Sigmoid colon (tissue), 7 donors: ENCODE data around the gene SCAPER. TPM values are rescaled to one million over a fixed set of nuclear protein-coding genes. Genes with fewer than 3 reads are reported as not detected.

Experiments used
- DNase-seq: peaks from one replicate; pipeline ENCODE4 v3.0.0-alpha.2; 2019
- H3K27ac ChIP-seq, 4 donors: fragments of 200-600 bp; sonication (generic); one replicate each; pipeline ENCODE4 v1.5.1; 2016 to 2019; ENCODE audit warnings: mild to moderate bottlenecking in 1 of 4
- H3K27me3 ChIP-seq, 3 donors: fragments of 200-600 bp; sonication (generic); one replicate each; pipeline ENCODE4 v1.5.1; 2019; ENCODE audit warnings: mild to moderate bottlenecking in 1 of 3
- H3K36me3 ChIP-seq, 4 donors: fragments of 200-600 bp; sonication (generic); one replicate each; pipeline ENCODE4 v1.5.1; 2016 to 2019
- H3K4me1 ChIP-seq, 4 donors: fragments of 200-600 bp; sonication (generic); one replicate each; pipeline ENCODE4 v1.5.1; 2017 to 2019
- H3K4me3 ChIP-seq, 4 donors: fragments of 200-600 bp; sonication (generic); one replicate each; pipeline ENCODE4 v1.5.1; 2017 to 2019; ENCODE audit warnings: mild to moderate bottlenecking in 2 of 4, moderate library complexity in 1 of 4
- H3K9me3 ChIP-seq, 4 donors: fragments of 200-600 bp in 3 of 4; sonication (generic) in 3 of 4; one replicate each; pipeline versions ENCODE4 v1.5.1 to v1.6.1; 2013 to 2019
- CTCF ChIP-seq, 4 experiments: fragments of 450-650 bp in 3 of 4; fragments of 200-600 bp in 1 of 4; IDR thresholded peaks; one replicate each; pipeline ENCODE4 v1.5.1; 2016 to 2019; ENCODE audit warnings: antibody characterized with exemption in 4 of 4, mild to moderate bottlenecking in 3 of 4, moderate library complexity in 2 of 4
- EP300 ChIP-seq, 4 donors: sonication (generic); formaldehyde crosslinking; IDR thresholded peaks; one replicate each; pipeline ENCODE4 v1.6.1; 2017; ENCODE audit warnings: antibody characterized with exemption in 4 of 4
- POLR2A ChIP-seq, 2 donors: fragments of 450-650 bp; IDR thresholded peaks; one replicate each; pipeline ENCODE4 v1.6.1; 2016; ENCODE audit warnings: antibody characterized with exemption in 2 of 2, mild to moderate bottlenecking in 2 of 2, moderate library complexity in 2 of 2
- POLR2AphosphoS5 ChIP-seq, 4 donors: sonication (generic); formaldehyde crosslinking; IDR thresholded peaks; one replicate each; pipeline ENCODE4 v1.6.1; 2017; ENCODE audit warnings: antibody characterized with exemption in 4 of 4
- WGBS, 2 donors: extraction: QIAGEN DNeasy Blood & Tissue Kit; methylation state at CpG; one replicate each; pipeline ENCODE4 v1.1.7; 2013; 5-methylcytosine and 5-hydroxymethylcytosine counted together
- intact Hi-C: fragments of 100-400 bp; cut with DNase I; formaldehyde crosslinking; loops from one replicate; pipeline ENCODE4 v1.15.1; 2023
- polyA plus RNA-seq, 3 donors: library from polyadenylated mRNA; stranded (reverse); fragments of 200-250 nt; gene quantifications; one replicate each; pipeline ENCODE4 v1.2.3, GENCODE V29; 2013
- total RNA-seq, 4 donors: library from RNA; depleted of rRNA; stranded (reverse); fragments of >200 nt; gene quantifications; one replicate each; pipeline ENCODE4 v1.1.0, GENCODE V29; 2016
- donor health status: healthy with polysubstance abuse.
- donor health status: Bipolar disorder and iron deficiency.
- donor health status: healthy.

The SCAPER gene
- total and polyA plus RNA-seq, 7 donors: 5.3 to 40.7 (median 22.5) TPM

DNA sequence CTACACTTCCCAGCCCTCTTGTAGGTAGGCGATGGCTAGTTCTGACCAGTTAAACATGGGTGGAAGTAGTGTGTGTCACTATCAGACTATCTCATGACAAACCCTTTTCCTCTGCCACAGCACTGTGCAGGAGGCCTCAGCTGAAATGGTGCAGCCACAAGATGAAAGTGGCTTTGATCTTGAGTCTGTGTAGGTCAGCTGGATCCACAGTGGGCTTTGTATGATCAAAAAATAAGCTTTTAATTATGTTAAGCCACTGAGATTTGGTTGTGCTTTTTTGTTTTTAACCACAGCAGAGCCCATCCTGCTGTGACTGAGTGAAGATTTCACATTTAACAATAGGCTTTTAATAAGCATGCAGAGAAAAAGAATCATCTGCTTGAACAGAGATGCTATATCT, 46.1 kb upstream of the SCAPER start:
- WGBS, 2 donors: 88 to 98% methylated on average over 1 of the region's 1 CpG
- TF ChIP-seq EP300 (IDR thresholded peaks at IDR 0.05): no peak
- TF ChIP-seq CTCF (IDR thresholded peaks at IDR 0.05): no peak
- no peak for TF ChIP-seq POLR2AphosphoS5 (IDR thresholded peaks at IDR 0.05)
- H3K4me3 ChIP-seq: no peak overlapping the region
- H3K27ac ChIP-seq: no peak overlapping the region
- no peaks in the 10 kb centered on the region for H3K27me3 ChIP-seq
- H3K9me3 ChIP-seq: no peaks in the 10 kb centered on the region
- peaks cover 0 to 43% (median 4%) of the 10 kb centered on the region in 4 donors for H3K36me3 ChIP-seq
- DNase-seq: no peak
- intact Hi-C loops: no loop called here
- H3K4me1 ChIP-seq: peaks cover 0 to 13% (median 4%) of the 10 kb centered on the region in 4 donors

- no peak overlapping the region for H3K27ac ChIP-seq
- H3K4me3 ChIP-seq: no peak overlapping the region
- DNase-seq: no peak
- no peaks in the 10 kb centered on the region for H3K9me3 ChIP-seq
- no peaks in the 10 kb centered on the region for H3K27me3 ChIP-seq
- intact Hi-C loops: no loop called here
- peaks cover 0 to 55% (median 4%) of the 10 kb centered on the region in 4 donors for H3K36me3 ChIP-seq
- TF ChIP-seq POLR2A (IDR thresholded peaks at IDR 0.05): no peak
- no peak for TF ChIP-seq CTCF (IDR thresholded peaks at IDR 0.05)
- no peak for TF ChIP-seq POLR2AphosphoS5 (IDR thresholded peaks at IDR 0.05)
- TF ChIP-seq EP300 (IDR thresholded peaks at IDR 0.05): no peak
- 38 to 52% methylated on average over 3 of the region's 3 CpGs for WGBS, 2 donors
- peaks cover 0 to 23% (median 13%) of the 10 kb centered on the region in 4 donors for H3K4me1 ChIP-seq
Observed at GRCh38 chr15:76947454-76947853, 42.3 kb upstream of the SCAPER start.

DNA sequence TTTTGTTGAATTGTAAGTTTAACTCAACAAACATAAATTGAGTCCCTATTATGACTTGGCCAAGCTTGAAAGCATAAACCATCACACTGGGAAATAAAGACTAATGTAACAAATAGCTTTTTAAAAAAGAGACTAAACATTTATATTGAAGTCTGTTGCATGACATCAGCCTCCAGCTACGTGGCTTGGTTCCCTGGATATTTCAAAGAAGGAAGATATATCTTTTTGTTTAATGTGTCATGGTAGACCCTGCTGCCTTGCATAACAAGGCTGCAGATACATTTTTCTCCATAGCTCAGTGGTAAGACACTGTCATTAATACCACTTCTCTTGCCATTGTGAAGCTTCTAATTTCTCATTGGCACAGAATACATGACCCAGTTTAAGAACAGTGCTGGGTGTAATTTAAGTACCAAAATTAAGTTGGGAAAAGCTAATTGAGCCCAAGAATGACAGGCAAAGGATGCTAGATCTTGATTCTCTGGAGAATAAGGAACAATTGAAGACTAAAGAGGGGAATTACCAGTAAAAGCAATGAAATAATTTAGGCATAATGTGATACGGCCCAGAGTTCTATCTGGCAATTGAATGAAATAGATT, 40.5 kb upstream of the SCAPER start:
- 83 to 84% methylated on average over 2 of the region's 2 CpGs for WGBS, 2 donors
- H3K36me3 ChIP-seq: peaks cover 0 to 46% (median 4%) of the 10 kb centered on the region in 4 donors

GRCh38 chr15:76942331-76942730, 37.2 kb upstream of the SCAPER start:
- Histone ChIP-seq H3K9me3 (no peaks in the 10 kb centered on the region), H3K36me3 (peaks cover 0 to 29% (median 0%) of the 10 kb centered on the region in 4 donors), H3K27me3 (no peaks in the 10 kb centered on the region), H3K4me1 (peaks cover 0 to 28% (median 15%) of the 10 kb centered on the region in 4 donors), H3K27ac (no peak overlapping the region), H3K4me3 (no peak overlapping the region)
- intact Hi-C loops: no loop called here
- no peak for DNase-seq
- TF ChIP-seq POLR2A (IDR thresholded peaks at IDR 0.05) (no peak), POLR2AphosphoS5 (IDR thresholded peaks at IDR 0.05) (no peak), CTCF (IDR thresholded peaks at IDR 0.05) (no peak), EP300 (IDR thresholded peaks at IDR 0.05) (no peak)
- WGBS, 2 donors: 91 to 95% methylated on average over 2 of the region's 2 CpGs

More for the DNA sequence above, 40.5 kb upstream of the SCAPER start:
- Histone ChIP-seq H3K27me3 (no peaks in the 10 kb centered on the region), H3K4me3 (no peak overlapping the region), H3K4me1 (peaks cover 0 to 23% (median 13%) of the 10 kb centered on the region in 4 donors), H3K27ac (peak overlapping the region in 1 of 4 donors; percentile 71), H3K9me3 (no peaks in the 10 kb centered on the region)
- TF ChIP-seq POLR2AphosphoS5 (IDR thresholded peaks at IDR 0.05) (peak in 1 of 4 donors; percentile 14), CTCF (IDR thresholded peaks at IDR 0.05) (no peak)
- no peak for DNase-seq
- intact Hi-C loops: no loop called here

GRCh38 chr15:76941636-76942035, 36.5 kb upstream of the SCAPER start:
- no peak for TF ChIP-seq CTCF (IDR thresholded peaks at IDR 0.05)
- no peak for TF ChIP-seq POLR2AphosphoS5 (IDR thresholded peaks at IDR 0.05)
- no peak for TF ChIP-seq POLR2A (IDR thresholded peaks at IDR 0.05)
- TF ChIP-seq EP300 (IDR thresholded peaks at IDR 0.05): no peak
- peaks cover 0 to 23% (median 15%) of the 10 kb centered on the region in 4 donors for H3K4me1 ChIP-seq
- 93 to 94% methylated on average over 2 of the region's 2 CpGs for WGBS, 2 donors
- intact Hi-C loops: no loop called here
- no peak overlapping the region for H3K27ac ChIP-seq
- H3K27me3 ChIP-seq: no peaks in the 10 kb centered on the region
- no peaks in the 10 kb centered on the region for H3K9me3 ChIP-seq
- no peak for DNase-seq
- peaks cover 0 to 33% (median 0%) of the 10 kb centered on the region in 4 donors for H3K36me3 ChIP-seq
- H3K4me3 ChIP-seq: no peak overlapping the region
